Mucosa of descending colon (tissue), 3 donors: ENCODE measurements around the gene SLC49A3. TPM values are rescaled to one million over a fixed set of nuclear protein-coding genes. Genes with fewer than 3 reads are reported as not detected.
A peak's percentile ranks its signal among the peaks of the same experiment; 100 is the strongest.

ENCODE experiments used
- ATAC-seq: fragments of 200-7000 bp; cut with Tn5 transposase; one replicate; pipeline ENCODE4 v1.9.1; 2020; ENCODE audit warnings: mild to moderate bottlenecking, moderate library complexity
- DNase-seq, 3 donors: peaks; one replicate each; pipeline ENCODE4 v3.0.0-alpha.2; 2020
- H3K36me3 ChIP-seq: fragments of 200-600 bp; one replicate; pipeline ENCODE4 v1.8.0; 2021; ENCODE audit warnings: low read depth, mild to moderate bottlenecking
- H3K4me1 ChIP-seq: fragments of 200-600 bp; one replicate; pipeline ENCODE4 v1.8.0; 2021; ENCODE audit warnings: low read depth, mild to moderate bottlenecking
- H3K4me3 ChIP-seq: fragments of 200-600 bp; one replicate; pipeline ENCODE4 v1.8.0; 2021; ENCODE audit warnings: mild to moderate bottlenecking
- H3K9me3 ChIP-seq: fragments of 200-600 bp; one replicate; pipeline ENCODE4 v1.8.0; 2021; ENCODE audit warnings: mild to moderate bottlenecking
- CTCF ChIP-seq: fragments of 200-600 bp; IDR thresholded peaks from one replicate; pipeline ENCODE4 v1.8.0; 2022; ENCODE audit warnings: antibody characterized with exemption, mild to moderate bottlenecking
- intact Hi-C, 2 donors: fragments of 100-400 bp; cut with DNase I in 1 of 2; cut with micrococcal nuclease in 1 of 2; formaldehyde crosslinking; loops; one replicate each; pipeline versions ENCODE4 v1.11.0 to v1.11.1; 2022; cut with DNase I, micrococcal nuclease
- total RNA-seq, 3 donors: library from RNA; stranded (reverse); fragmentation: NEBNext Ultra II Directional in 2 of 3; extraction: Animal tissue kit (Norgen Biotek cat#: 25700) in 2 of 3; gene quantifications; one replicate each; pipeline versions ENCODE4 v1.2.1 to v1.2.4, GENCODE V29; 2021 to 2023
- donor health status: DM: no; HTN: no; CAD: no; lungs with moderate emphysema.
- donor health status: DM: no; HTN: no; CAD: no.
- donor health status: DM: no; HTN: yes; CAD: no.

Gene SLC49A3
- total RNA-seq, 3 donors from 2014 or later = 9.9 to 14.1 (median 11.5) TPM

GRCh38 chr4:667545-667925 is 21.4 kb downstream of the SLC49A3 start:
- Histone ChIP-seq H3K9me3 (no peaks in the 10 kb centered on the region), H3K36me3 (no peaks in the 10 kb centered on the region), H3K4me3 (no peak overlapping the region), H3K4me1 (peaks cover 3% of the 10 kb centered on the region)
- intact Hi-C loops = no loop called here
- DNase-seq (peak in 1 of 3 donors; percentile 23), ATAC-seq (no peak)
- TF ChIP-seq CTCF = no peak

- intact Hi-C loops = no loop called here
- DNase-seq = peak in 2 of 3 donors; percentile 21 to 45
- Histone ChIP-seq H3K4me1 (peaks cover 3% of the 10 kb centered on the region), H3K9me3 (no peaks in the 10 kb centered on the region), H3K36me3 (no peaks in the 10 kb centered on the region), H3K4me3 (no peak overlapping the region)
- ATAC-seq = no peak
- TF ChIP-seq CTCF = no peak
These were observed 22.0 kb downstream of the SLC49A3 start for GRCh38 chr4:666822-667544.

GRCh38 chr4:666436-666810 is 22.5 kb downstream of the SLC49A3 start:
- intact Hi-C loops = no loop called here
- no peak for TF ChIP-seq CTCF

GRCh38 chr4:665751-666435 is 23.1 kb downstream of the SLC49A3 start:
- Histone ChIP-seq H3K9me3 (no peaks in the 10 kb centered on the region), H3K36me3 (no peaks in the 10 kb centered on the region), H3K4me3 (no peak overlapping the region), H3K4me1 (peaks cover 3% of the 10 kb centered on the region)
- no peak for TF ChIP-seq CTCF
- intact Hi-C loops = no loop called here
- no peak for ATAC-seq
- DNase-seq = peak in 2 of 3 donors; percentile 20 to 44

More at GRCh38 chr4:666436-666810, 22.5 kb downstream of the SLC49A3 start:
- Histone ChIP-seq H3K4me3 (no peak overlapping the region), H3K36me3 (no peaks in the 10 kb centered on the region), H3K9me3 (no peaks in the 10 kb centered on the region), H3K4me1 (peaks cover 3% of the 10 kb centered on the region)
- DNase-seq (peak in 1 of 3 donors; percentile 47), ATAC-seq (no peak)

- TF ChIP-seq CTCF = no peak
- H3K36me3 ChIP-seq = no peaks in the 10 kb centered on the region
- H3K9me3 ChIP-seq = no peaks in the 10 kb centered on the region
- DNase-seq (peak in 1 of 3 donors; percentile 45), ATAC-seq (no peak)
- peaks cover 3% of the 10 kb centered on the region for H3K4me1 ChIP-seq
- H3K4me3 ChIP-seq = no peak overlapping the region
- intact Hi-C loops = no loop called here
These were observed 23.6 kb downstream of the SLC49A3 start for GRCh38 chr4:665381-665750.
